ELR (cell line): ENCODE results near the gene PRPF39.
"Not testable (repeated sequence)": the region's sequence is repeated elsewhere in the genome, so short reads cannot be mapped to it uniquely, and the experiment has no call there.

ENCODE experiments used
- DNase-seq: peaks from one replicate; pipeline ENCODE4 v3.0.0-alpha.2; 2015; ENCODE audit warnings: low read depth

PRPF39 gene, protein sequence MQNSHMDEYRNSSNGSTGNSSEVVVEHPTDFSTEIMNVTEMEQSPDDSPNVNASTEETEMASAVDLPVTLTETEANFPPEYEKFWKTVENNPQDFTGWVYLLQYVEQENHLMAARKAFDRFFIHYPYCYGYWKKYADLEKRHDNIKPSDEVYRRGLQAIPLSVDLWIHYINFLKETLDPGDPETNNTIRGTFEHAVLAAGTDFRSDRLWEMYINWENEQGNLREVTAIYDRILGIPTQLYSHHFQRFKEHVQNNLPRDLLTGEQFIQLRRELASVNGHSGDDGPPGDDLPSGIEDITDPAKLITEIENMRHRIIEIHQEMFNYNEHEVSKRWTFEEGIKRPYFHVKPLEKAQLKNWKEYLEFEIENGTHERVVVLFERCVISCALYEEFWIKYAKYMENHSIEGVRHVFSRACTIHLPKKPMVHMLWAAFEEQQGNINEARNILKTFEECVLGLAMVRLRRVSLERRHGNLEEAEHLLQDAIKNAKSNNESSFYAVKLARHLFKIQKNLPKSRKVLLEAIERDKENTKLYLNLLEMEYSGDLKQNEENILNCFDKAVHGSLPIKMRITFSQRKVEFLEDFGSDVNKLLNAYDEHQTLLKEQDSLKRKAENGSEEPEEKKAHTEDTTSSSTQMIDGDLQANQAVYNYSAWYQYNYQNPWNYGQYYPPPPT

DNA sequence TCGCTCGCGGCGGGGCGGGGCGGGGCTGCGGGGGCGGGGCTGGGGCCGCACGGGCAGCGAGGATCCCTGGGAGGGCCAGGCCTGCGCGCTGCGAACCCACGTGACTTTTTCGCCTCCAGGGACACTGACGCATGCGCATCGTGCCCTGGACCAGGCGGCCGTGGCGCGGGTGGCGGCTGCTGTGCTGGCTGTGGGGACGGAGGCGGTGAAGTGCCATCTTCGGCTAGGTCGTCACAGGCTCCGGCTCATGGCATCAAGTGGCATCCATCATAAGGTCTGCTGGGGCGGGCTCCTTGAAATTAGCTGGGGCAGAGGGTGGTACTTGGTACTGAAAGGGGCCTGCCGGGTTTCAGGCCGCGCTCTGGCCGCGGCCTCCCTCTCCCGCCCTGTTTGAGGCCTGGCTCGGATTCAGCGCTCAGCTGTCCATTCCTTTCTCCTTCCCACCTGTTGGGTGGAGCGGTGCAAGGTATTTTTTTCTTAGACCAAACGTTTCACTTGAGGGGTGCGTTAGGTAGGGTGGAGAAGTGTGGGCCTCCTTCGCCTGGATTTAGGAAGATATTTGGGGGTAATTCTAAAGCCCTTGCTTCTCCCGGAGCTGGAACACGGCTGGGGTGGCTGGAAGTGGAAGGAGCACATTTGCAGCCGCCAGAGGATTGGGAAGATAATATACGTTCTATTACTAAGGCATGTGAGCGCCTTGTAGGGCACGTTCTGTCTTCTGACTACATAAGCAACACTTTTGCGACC, at the start of gene PRPF39:
Gene PRPF39 (plus strand): TSS at position 141 of the 747 bp plus-strand sequence. CDS start 11,124 bp downstream, outside the sequence.
- peak; percentile 95 for DNase-seq

DNA sequence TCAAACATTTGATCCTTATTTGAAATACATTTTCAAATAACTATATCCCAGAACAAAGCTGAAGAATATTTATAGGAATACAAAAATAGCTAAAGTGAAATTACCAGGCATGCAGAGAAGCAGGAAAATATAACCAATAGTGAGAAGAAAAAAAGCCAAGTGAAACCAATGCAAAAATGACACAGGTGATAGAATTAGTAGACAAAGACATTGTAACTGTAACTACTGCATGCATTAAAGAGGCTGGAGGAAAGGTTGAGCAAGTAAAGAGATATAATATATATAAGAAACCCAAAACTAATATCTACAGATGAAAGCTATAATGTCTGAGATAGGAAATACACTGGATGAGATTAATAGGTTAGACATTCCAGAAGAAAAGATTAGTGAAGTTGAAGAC, 49.2 kb upstream of the PRPF39 start:
- DNase-seq, result no peak

DNA sequence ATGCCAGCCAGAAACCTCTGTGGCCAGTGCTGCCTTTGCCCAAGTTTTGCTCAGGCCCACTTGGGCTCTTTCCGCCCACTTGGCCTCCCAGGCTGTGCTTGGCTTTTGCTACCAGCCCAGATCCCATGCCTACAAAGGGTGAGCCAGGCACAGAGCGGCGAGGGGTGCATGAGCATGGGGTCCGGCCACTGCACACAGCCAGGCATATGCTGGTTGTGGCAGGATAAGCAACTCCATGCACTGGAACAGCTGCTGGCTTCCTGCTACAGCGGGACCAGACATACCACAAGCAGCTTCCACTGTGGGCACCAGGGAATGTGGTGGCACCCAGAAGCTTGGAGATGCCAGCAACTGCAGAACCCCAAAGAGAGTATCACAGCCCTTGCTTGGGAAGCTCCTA, 45.7 kb upstream of the PRPF39 start:
- DNase-seq, result no peak

DNA sequence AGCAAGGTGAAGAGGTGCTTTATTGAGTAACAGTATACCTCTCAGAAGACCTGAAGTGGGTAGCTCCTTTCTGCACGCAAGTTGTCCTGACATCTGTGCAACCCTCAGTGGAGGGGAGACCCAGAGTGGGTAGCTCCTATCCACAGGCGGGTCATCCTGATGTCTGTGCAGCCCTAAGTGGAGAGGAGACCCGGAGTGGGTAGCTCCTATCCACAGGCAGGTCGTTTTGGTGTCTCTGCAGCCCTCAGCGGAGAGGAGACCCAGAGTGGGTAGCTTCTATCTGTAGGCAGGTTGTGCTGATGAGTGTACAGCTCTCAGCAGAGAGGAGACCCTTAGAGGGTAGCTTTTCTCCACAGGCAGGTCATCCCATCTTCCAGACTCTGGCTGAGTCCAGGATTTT, 45.1 kb upstream of the PRPF39 start:
- no peak for DNase-seq

DNA sequence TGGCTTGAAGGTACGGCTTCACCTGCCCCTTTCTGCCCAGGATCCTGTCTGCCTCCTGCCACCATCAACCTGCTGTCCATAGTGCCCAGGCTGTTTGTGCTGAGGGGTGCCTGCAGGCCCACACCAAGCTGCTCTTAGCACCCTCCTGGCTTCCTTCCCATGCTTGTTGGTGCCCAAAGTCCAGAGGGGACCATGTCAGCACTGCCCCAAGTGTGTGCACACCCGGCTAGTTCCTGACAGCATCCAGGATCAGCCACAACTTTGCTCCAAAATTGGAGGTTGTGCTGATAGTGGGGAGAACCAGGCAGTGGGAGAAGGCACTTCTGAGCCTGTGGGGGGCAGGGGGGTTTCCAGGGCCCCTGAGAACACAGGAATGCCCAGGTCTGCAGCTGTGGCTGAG, 44.5 kb upstream of the PRPF39 start:
- DNase-seq, result no peak

DNA sequence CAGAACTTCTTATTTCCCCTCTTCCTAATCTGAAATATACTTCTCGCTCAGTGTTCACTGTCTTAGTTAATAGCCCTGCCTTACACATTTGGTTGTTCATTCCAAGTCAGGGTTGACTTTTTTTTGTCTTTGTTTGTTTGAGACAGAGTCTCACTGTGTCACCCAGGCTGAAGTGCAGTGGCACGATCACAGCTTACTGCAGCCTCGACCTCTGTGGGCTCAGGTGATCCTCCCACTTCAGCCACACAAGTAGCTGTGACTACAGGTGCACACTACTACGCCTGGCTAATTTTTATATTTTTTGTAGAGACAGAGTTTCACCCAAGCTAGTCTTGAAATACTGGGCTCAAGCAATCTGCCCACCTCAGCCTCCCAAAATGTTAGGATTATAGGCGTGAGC, 42.3 kb upstream of the PRPF39 start:
- no peak for DNase-seq

DNA sequence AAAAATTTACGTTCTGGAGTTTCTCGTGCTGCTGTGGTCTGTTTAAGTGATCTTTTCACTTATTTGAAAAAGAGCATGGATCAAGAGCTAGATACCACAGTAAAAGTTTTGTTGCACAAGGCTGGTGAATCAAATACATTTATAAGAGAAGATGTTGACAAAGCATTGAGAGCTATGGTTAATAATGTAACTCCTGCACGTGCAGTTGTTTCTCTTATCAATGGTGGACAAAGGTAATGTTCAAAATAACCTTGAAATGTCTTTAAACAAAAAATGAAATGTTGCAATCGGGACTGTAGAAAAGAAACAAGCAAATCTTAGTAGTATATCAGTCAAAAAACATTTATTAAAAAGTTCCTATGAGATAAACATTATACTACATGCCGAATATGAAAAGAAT, 39.3 kb upstream of the PRPF39 start:
- no peak for DNase-seq

DNA sequence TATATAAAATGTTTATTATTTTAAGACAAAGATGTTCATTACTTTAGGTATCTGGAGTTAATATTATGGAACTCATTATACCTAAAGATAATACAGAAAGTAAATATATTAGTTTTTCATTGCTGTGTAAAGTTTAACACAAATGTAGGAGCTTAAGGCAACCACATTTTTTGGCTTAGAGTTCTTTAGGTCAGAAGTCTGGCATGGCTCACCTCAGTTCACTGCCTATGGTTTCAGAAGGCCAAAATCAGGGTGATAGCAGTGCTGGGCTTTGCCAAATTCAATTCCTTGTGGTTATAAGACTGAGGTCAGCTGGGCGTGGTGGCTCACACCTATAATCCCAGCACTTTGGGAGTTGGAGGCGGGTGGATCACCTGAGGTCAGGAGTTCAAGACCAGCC, 35.5 kb upstream of the PRPF39 start:
- DNase-seq, result no peak

DNA sequence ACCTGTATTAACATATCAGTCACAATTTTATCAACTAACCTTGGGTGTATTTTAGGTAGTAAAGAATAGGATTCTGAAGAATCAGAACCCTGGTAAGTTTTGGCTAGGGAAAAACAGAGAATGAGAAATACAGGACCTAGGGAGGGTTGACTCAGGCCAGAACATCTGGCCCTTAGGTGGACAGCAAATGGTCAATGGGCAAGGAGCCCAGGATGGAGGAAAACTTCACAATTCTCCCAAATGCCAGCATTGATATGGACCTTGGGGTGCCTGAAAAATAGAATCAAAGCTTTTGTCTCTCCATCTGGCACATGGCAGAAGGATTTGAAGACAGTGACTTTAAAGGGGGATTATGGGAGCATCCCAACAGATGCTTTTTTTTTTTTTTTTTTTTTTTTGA, 32.7 kb upstream of the PRPF39 start:
- no peak for DNase-seq

DNA sequence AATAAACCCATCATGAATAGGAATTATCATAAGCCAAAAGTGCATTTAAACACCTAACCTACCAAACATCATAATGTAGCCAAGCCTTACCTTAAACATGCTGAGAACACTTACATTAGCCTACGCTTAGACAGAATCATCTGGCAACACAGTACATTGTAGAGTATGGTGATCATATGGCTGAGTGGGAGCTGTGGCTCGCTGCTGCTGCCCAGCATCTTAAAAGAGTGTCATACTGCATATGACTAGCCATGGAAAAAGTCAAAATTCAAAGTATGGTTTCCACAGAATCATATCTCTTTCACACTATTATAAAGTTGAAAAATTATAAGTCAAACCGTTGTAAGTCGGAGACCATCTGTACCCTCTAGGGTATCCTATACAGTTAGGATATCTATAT, 32.0 kb upstream of the PRPF39 start:
- DNase-seq, result no peak

DNA sequence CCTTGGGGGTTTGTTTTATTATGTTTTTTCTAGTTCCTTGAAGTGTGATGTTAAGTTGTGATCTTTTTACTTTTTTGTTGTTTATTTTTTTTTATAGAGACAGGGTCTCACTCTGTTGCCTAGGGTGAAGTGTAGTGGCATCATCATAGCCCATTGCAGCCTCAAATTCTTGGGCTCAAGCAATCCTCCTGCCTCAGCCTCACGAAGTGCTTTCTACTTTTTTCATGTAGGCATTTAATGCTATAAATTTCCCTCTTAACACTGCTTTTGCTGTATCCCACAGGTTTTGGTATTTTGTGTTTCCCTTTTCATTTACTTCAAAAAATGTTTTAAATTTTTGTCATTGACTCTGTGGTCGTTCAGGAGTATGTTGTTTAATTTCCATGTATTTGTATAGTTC, 26.6 kb upstream of the PRPF39 start:
- no peak for DNase-seq

DNA sequence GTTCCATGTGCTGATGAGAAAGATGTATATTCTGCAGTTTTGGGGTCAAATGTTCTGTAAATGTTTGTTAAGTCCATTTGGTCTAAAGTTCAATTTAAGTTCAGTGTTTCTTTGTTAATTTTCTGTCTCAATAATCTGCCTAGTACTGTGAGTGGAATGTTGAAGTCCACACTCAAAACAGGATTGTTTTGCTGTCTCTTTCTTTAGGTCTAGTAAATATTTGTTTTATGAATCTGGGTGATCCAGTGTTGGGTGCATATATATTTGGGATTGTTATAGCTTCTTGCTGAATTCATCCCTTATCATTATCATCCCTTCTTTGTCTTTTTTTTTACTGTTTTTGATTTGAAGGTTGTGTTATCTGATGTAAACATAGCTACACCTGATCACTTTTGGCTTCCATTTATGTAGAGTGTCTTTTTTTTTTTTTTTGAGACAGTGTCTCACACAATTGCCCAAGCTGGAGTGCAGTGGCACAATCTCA, 26.0 kb upstream of the PRPF39 start:
- DNase-seq, result no peak

DNA sequence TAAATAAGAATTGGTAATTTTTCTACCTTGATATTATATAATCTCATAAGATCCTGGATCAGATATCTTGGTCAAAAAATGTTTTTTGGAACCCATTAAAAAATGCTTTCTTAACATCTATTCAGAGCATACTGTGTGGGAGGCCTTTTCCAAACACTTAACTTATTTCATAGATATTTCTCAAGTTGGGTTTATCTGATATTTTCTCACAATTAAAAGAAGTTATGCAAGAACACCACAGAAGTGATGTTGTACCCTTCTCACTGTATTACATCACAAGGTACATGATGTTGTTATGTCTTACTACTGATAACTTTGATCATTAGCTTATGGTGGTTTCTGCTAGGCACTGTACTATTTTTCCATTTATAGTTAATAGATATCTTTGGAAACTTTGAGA, 23.4 kb upstream of the PRPF39 start:
- DNase-seq, result no peak

DNA sequence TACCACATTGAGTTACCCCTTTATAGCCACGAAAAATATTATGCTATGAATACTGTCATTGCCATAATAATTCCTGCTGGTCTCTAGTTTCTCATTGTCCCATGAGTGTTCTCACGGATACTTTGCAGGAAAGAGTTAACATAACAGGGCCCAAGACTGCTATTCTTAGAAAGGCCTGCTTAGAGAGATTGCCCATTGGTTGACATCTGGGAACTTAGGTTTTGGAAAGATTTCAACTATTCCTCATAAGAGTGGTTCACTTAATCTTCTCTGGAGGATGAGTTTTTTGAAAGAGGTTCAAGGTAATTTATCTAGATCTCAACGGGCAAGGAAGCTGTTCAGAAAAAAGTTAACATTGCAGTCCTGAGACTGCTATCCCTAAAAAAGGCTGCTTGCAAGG, 18.4 kb upstream of the PRPF39 start:
- DNase-seq, result no peak

DNA sequence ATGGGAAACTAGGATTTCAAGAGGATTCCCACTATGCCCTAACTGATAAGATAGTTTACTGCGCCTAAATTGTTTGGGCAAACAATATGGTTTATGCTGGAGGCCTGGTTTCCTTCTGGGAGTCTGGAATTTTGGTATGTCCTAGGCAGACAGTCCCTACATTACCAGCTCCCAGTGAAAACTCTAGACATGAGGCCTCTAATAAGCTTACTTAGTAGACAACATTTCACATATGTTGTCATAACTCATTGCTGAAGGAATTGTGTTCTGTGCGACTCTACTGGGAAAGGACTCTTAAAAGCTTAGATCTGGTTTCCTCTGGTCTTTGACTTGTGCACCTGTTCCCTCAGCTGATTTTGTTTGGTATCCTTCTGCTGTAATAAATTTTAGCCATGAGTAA, 18.0 kb upstream of the PRPF39 start:
- DNase-seq, result no peak

DNA sequence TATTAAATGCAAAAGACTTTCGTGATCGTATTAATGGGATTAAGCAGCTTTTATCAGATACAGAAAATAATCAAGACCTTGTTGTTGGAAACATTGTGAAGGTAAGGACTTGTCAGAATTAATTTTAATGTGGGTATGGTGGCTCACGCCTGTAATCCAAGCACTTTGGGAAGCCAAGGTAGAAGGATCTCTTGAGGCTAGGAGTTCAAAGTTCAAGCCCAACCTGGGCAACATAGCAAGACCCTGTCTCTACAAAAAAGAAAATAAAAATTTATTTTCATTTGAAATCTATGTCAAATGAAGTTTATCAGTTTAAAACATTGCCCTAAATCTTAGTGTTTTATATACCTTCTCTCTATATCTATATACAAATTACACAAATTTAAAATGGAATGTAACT, 17.2 kb upstream of the PRPF39 start:
- no peak for DNase-seq

DNA sequence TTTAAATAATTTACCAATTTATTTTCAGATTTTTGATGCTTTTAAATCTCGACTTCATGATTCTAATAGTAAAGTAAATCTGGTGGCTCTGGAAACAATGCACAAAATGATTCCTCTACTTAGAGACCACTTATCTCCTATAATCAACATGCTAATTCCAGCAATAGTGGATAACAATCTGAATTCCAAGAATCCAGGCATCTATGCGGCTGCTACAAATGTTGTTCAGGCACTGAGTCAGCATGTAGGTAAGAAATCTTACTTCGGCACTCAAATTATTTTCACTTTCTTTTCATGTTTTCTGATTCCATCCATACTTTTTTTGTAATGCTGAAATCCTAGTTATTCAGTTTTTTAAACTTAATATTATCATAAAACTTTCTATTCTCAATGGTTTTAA, 15.5 kb upstream of the PRPF39 start:
- DNase-seq, result no peak

DNA sequence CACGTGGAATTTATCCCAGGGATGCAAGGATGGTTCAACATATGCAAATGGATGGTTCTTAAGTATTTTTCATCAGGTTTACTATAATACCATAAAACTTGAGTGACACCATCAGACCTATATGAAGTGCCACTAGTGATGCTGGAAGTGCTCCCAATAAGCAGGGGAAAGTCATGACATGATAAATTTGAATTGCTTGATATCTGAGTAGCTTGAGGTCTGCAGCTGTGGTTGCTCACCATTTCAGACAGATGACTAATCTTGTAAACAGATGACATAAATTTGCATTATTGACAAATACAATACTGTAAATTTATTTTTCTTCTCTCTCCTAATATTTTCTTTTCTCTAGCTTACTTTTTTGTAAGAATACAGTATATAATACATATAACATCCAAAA, 13.7 kb upstream of the PRPF39 start:
- peak; percentile 56 for DNase-seq

DNA sequence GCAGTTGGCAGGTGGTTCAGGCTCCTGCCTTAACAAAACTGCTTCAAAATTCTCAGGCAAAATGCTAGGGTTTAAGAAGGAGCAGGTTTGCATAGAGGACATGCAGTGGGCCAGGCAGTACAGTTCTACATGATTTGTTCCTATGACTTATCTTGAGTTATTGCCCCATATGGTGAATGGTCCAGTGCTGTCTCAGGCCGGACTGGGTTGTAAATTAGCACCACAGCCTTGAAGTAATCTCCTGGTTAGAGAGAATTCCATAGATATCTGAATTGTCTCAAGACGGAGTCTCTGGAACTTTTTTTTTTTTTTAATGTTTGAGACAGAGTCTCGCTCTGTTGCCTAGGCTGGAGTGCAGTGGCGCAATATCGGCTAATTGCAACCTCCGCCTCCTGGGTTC, 11.8 kb upstream of the PRPF39 start:
- DNase-seq, result no peak

DNA sequence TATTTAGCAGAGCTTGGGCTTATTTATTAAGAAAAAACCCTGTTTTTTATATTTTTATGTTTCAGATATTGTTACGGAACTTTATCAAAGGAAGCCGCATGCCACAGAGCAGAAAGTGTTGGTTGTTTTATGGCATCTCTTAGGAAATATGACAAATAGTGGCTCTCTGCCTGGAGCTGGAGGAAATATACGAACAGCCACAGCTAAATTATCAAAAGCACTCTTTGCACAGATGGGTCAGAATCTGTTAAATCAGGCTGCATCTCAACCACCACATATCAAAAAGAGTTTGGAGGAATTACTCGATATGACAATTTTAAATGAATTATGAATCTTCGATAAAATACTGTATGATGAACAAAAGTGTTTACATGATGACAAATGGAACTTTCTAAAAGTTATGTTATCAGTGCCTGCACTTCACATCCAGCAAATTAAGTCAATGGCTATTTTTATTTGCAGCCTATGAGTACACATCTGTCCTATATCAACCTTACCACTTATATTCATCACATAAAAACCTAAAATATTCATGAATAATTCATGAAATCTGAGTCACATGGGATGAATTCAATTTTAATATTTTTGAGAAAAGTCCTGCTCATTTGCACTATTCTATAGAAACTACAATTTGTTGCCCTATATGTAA, 10.6 kb upstream of the PRPF39 start:
- DNase-seq, result no peak

DNA sequence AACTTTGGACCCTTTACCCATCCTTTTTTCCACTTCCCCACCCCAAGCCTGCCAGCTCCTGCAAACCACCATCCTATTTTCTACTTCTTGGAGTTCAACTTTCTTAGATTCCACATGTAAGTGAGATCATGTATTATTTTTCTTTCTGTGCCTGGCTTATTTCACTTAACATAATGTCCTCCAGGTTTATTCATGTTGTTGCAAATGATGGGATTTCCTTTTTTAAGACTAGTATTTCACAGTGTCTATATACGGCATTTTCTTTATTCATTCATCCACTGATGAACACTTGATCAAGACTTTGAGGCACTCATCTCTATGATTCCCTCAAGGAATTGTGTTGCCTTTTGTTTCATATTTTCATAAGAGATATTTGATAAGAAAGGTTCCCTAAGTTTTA, 5.6 kb upstream of the PRPF39 start:
- DNase-seq, result no peak

DNA sequence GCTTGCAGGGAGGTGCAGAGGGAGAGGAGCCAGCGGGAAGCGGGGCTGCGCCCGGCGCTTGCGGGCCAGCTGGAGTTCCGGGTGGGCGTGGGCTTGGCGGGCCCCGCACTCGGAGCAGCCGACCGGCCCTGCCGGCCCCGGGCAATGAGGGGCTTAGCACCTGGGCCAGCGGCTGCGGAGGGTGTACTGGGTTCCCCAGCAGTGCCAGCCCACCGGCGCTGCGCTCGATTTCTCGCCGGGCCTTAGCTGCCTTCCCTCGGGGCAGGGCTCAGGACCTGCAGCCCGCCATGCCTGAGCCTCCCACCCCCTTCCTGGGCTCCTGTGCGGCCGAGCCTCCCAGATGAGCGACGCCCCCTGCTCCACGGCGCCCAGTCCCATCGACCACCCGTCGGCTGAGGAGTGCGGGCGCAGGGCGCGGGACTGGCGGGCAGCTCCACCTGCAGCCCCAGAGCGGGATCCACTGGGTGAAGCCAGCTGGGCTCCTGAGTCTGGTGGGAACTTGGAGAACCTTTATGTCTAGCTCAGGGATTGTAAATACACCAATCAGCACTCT, 3.4 kb upstream of the PRPF39 start:
- DNase-seq, result not testable (repeated sequence)
